HFFc6 (cell line): ENCODE results near the gene ZCCHC8. TPM values are rescaled to one million over a fixed set of nuclear protein-coding genes. Genes with fewer than 3 reads are reported as not detected.
A peak's percentile ranks its signal among the peaks of the same experiment; 100 is the strongest.

Experiments
- DNase-seq: peaks from one replicate; pipeline ENCODE4 v3.0.0-alpha.2; 2018
- H3K27ac Mint-ChIP-seq: 2 replicates; pipeline ENCODE4 v1.8.0; 2020; ENCODE audit warnings: mild to moderate bottlenecking, mixed read lengths
- H3K27me3 Mint-ChIP-seq: 2 replicates; pipeline ENCODE4 v1.8.0; 2021; ENCODE audit warnings: mild to moderate bottlenecking, moderate library complexity, mixed read lengths; ENCODE audit not compliant: insufficient read depth
- H3K36me3 Mint-ChIP-seq: 2 replicates; pipeline ENCODE4 v1.8.0; 2021; ENCODE audit warnings: low read depth, mixed read lengths
- H3K4me1 Mint-ChIP-seq: 2 replicates; pipeline ENCODE4 v1.8.0; 2020; ENCODE audit warnings: low read depth, mixed read lengths
- H3K4me3 Mint-ChIP-seq: 2 replicates; pipeline ENCODE4 v1.8.0; 2020; ENCODE audit warnings: mild to moderate bottlenecking, moderate library complexity, mixed read lengths
- H3K9me3 Mint-ChIP-seq: 2 replicates; pipeline ENCODE4 v1.8.0; 2020; ENCODE audit warnings: mild to moderate bottlenecking, mixed read lengths
- CTCF ChIP-seq: fragments of 200-600 bp; sonication (generic); IDR thresholded peaks from 2 replicates; pipeline ENCODE4 v1.5.0; 2021; ENCODE audit warnings: antibody characterized with exemption, mild to moderate bottlenecking
- total RNA-seq, 6 experiments: library from RNA; stranded (reverse); fragmentation: NEBNext Ultra II Directional; extraction: Animal tissue kit (Norgen Biotek cat#: 25700); gene quantifications; 2 replicates in 1 of 6; 3 replicates in 5 of 6; pipeline ENCODE4 v1.2.3, GENCODE V29; 2021

Gene ZCCHC8
- total RNA-seq, 6 experiments from 2014 or later = 9.7 to 13.1 (median 11.4) TPM

- peak; percentile 22; the same call in 1 of the 2 replicates for TF ChIP-seq CTCF
- Mint-ChIP-seq H3K27me3 (no peaks in the 10 kb centered on the region), H3K4me1 (peaks cover 29% of the 10 kb centered on the region), H3K27ac (no peak within 1 kb of the TSS), H3K4me3 (no peak within 1 kb of the TSS), H3K9me3 (no peaks in the 10 kb centered on the region), H3K36me3 (peaks cover 14% of the 10 kb centered on the region)
- peak; percentile 100 for DNase-seq
Observed at GRCh38 chr12:122526683-122527477, 26.1 kb upstream of the ZCCHC8 start, which contains the start of the genes KNTC1 and RSRC2. KNTC1 (plus strand) TSS chr12:122527249; CDS start chr12:122530064, 2,815 bp downstream. RSRC2 (minus strand) TSS chr12:122526936; CDS start chr12:122526853, 83 bp downstream.

GRCh38 chr12:122523846-122524718 is 23.4 kb upstream of the ZCCHC8 start:
- Mint-ChIP-seq H3K36me3 (peaks cover 36% of the 10 kb centered on the region), H3K27me3 (no peaks in the 10 kb centered on the region; the same call in 1 of the 2 replicates), H3K4me3 (peak overlapping the region; percentile 99; the same call in 1 of the 2 replicates), H3K4me1 (peaks cover 53% of the 10 kb centered on the region), H3K9me3 (no peaks in the 10 kb centered on the region), H3K27ac (peak overlapping the region; percentile 97)
- no peak for DNase-seq
- TF ChIP-seq CTCF = no peak

GRCh38 chr12:122523280-122523679 is 22.5 kb upstream of the ZCCHC8 start:
- DNase-seq = peak; percentile 54
- H3K27me3 Mint-ChIP-seq = no peaks in the 10 kb centered on the region; the same call in 1 of the 2 replicates
- H3K27ac Mint-ChIP-seq = peak overlapping the region; percentile 97
- H3K4me1 Mint-ChIP-seq = peaks cover 61% of the 10 kb centered on the region
- TF ChIP-seq CTCF = no peak
- no peaks in the 10 kb centered on the region for H3K9me3 Mint-ChIP-seq
- H3K36me3 Mint-ChIP-seq = peaks cover 44% of the 10 kb centered on the region
- H3K4me3 Mint-ChIP-seq = peak overlapping the region; percentile 99; the same call in 1 of the 2 replicates

- peak overlapping the region; percentile 20; the same call in 1 of the 2 replicates for H3K27ac Mint-ChIP-seq
- H3K9me3 Mint-ChIP-seq = peaks cover 5% of the 10 kb centered on the region; the same call in 1 of the 2 replicates
- peaks cover 68% of the 10 kb centered on the region for H3K36me3 Mint-ChIP-seq
- no peak overlapping the region for H3K4me3 Mint-ChIP-seq
- no peak for DNase-seq
- no peak for TF ChIP-seq CTCF
- peaks cover 2% of the 10 kb centered on the region; the same call in 1 of the 2 replicates for H3K27me3 Mint-ChIP-seq
- H3K4me1 Mint-ChIP-seq = peaks cover 82% of the 10 kb centered on the region
Observed at GRCh38 chr12:122520676-122521075, 19.9 kb upstream of the ZCCHC8 start.

GRCh38 chr12:122519418-122519817 is 18.7 kb upstream of the ZCCHC8 start:
- TF ChIP-seq CTCF = peak; percentile 27; the same call in 1 of the 2 replicates

More at GRCh38 chr12:122519418-122519817, 18.7 kb upstream of the ZCCHC8 start:
- H3K4me1 Mint-ChIP-seq = peaks cover 91% of the 10 kb centered on the region
- peaks cover 78% of the 10 kb centered on the region for H3K36me3 Mint-ChIP-seq
- H3K27ac Mint-ChIP-seq = peak overlapping the region; percentile 24
- peak overlapping the region; percentile 16; the same call in 1 of the 2 replicates for H3K4me3 Mint-ChIP-seq
- peaks cover 2% of the 10 kb centered on the region; the same call in 1 of the 2 replicates for H3K27me3 Mint-ChIP-seq
- DNase-seq = no peak
- peaks cover 5% of the 10 kb centered on the region; the same call in 1 of the 2 replicates for H3K9me3 Mint-ChIP-seq
